ENCODE measurements around the gene GTF2I.
"Not testable (repeated sequence)": the region's sequence is repeated elsewhere in the genome, so short reads cannot be mapped to it uniquely, and the experiment has no call there.

Gene GTF2I

DNA sequence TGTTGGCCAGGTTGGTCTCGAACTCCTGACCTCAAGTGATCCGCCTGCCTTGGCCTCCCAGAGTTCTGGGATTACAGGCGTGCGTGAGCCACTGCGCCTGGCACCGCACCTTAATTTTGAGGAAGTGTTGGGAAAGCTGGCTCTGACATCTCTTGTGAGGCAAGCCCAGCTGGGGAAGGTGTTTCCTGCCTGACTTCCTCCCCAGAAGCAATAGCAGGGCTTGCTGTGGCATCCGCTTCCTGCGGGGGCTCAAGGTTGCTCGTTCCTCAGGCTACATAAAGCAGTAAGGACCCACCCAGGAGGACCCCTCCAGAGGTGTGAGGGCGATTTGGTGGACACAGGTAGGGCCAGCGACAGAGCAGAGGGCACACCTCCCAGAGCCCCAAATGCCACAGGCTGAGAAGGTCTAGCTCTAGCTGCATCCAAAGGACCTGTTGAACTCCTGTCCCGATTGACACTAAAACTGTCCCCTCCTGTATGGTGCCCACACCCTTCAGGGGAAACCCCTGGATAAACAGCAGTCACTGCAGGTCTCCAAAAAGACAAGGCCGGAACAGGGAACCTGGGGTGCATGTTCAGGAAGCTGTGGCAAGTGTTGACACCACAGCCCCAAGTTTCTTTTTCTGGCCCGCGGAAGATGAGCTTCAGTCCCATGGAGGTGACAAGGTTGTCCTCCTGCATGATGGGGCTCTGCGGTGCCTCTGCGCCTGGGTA, 107.8 kb downstream of the GTF2I start:
- not testable (repeated sequence) for H3K27ac Mint-ChIP-seq; H3K27me3 Mint-ChIP-seq (ENCODE audit: low read depth); H3K4me1 Mint-ChIP-seq; H3K4me3 Mint-ChIP-seq; H3K36me3 Mint-ChIP-seq (ENCODE audit: low read depth); H3K9me3 Mint-ChIP-seq

DNA sequence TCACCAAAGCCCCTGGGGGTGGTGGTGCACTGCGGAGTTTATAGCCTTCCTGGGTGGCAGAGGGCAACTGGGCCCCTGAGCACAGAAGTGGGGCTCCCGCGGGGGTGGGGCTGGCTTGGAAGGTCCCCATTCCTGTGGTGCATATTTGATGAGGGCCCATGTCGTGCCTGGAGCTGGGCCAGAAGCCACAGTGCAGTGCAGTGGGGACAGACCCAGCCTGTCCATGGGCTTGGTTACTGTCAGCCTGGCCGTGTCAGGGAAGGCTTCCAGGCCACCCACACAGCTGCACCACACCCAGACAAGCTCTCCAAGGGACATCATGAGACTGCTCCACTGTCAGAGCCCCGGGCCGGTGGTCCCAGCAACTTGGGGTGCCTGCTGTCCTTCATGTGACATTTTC, 109.0 kb downstream of the GTF2I start:
- not testable (repeated sequence) for H3K9me3 Mint-ChIP-seq; H3K27me3 Mint-ChIP-seq (ENCODE audit: low read depth); H3K36me3 Mint-ChIP-seq (ENCODE audit: low read depth); H3K4me3 Mint-ChIP-seq; H3K4me1 Mint-ChIP-seq; H3K27ac Mint-ChIP-seq

DNA sequence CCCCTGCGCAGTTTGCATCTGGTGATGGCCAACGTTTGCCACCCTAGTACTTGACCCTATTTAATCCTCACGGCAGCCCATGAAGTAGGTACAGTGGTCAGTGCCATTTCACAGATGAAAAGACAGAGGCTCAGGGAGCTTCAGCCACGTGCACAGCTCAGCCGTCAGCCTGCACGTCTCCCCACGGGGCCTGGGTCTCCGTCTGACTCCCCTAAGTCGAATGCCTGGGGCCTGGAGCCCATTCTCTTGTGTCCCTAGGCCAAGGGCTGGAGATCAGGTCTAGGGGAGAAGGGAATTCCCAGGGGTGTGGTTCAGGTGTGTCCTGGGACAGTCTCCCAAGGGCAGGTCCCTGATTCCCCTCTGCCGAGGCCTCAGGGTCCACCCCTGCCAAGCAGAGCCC, 109.5 kb downstream of the GTF2I start:
- H3K9me3 Mint-ChIP-seq; H3K36me3 Mint-ChIP-seq (ENCODE audit: low read depth); H3K27ac Mint-ChIP-seq; H3K27me3 Mint-ChIP-seq (ENCODE audit: low read depth); H3K4me3 Mint-ChIP-seq; H3K4me1 Mint-ChIP-seq: not testable (repeated sequence)

DNA sequence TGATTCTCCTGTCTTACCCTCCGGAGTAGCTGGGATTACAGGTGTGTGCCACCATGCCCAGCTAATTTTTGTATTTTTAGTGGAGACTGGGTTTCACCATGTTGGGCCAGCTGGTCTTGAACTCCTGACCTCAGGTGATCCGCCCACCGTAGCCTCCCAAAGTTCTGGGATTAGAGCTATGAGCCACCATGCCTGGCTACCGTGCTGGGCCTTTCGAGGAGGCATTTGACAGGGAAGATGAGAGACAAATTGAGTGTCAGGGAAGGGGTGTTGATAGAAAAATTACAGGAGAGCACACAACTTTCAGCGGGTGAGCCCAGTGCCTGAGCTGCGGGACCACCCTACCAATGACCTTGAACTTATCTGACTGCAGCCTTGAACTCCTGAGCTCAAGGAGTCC, 112.5 kb downstream of the GTF2I start:
- not testable (repeated sequence) for H3K27ac Mint-ChIP-seq; H3K27me3 Mint-ChIP-seq (ENCODE audit: low read depth); H3K4me3 Mint-ChIP-seq; H3K36me3 Mint-ChIP-seq (ENCODE audit: low read depth); H3K9me3 Mint-ChIP-seq; H3K4me1 Mint-ChIP-seq

DNA sequence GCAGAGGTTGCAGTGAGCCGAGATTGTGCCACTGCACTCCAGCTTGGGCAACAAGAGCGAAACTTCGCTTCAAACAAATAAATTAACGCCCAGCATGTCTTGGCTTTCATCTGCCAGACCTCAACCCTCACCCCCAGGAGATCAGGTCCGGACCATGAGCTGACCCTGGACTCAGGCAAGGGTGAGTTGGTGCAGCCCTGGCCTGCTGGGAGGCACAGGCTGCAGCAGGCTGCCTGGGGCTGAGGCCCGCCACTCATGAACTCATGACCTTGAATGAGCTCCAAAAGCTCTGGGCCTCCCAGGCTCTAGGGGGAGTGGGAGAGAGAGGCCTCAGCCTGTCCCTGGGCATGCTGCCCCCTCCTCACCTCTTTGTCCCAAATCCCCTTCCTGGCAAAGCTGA, 114.6 kb downstream of the GTF2I start:
- H3K9me3 Mint-ChIP-seq; H3K27ac Mint-ChIP-seq; H3K4me3 Mint-ChIP-seq; H3K36me3 Mint-ChIP-seq (ENCODE audit: low read depth); H3K4me1 Mint-ChIP-seq; H3K27me3 Mint-ChIP-seq (ENCODE audit: low read depth): not testable (repeated sequence)

DNA sequence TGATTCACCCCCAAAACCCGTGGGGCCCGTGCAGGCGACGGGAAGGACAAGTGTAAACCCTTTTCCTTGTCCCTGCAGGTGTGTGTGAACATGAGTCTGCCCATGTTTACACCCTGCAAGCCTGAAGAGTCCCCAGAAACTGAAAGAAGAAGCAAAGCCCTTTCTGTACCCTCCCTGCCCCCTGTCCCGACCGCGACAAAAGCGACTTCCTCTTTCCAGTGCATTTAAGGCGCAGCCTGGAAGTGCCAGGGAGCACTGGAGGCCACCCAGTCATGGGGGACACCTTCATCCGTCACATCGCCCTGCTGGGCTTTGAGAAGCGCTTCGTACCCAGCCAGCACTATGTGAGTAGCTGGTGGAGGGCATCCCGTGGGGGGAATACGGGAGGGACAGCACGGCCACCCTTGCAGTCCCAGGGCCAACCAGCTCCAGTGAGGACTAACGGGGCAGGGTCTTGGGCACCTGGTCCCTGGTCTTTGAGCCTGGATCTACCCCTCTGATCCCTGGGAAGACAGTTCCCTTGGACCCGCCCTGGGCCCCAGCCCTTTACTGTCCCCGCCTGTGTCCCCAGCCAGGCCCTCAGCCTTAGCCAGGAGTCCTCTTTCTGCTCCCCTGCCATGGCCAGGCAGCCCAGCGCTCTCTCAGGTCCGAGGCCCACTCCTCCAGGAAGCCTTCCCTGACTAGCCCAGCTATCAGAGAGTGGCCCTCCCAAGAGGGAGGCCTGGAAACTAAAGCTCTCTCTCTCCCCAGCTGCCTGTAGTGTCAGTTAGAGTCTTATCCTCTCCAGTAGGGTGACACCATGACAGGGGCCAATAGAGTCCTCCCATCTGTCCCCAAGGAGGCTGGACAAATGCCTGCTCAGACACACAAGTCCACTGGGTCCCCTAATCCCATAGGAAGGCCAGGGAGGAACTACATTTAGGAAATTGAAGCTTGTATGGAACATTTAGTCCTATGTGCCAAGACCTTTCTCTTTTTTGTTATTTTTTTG, 116.5 kb downstream of the GTF2I start, which contains the start of gene NCF1:
NCF1 (plus strand) TSS at position 252 of the 991 bp plus-strand sequence; CDS start at position 273, 21 bp downstream.
- H3K9me3 Mint-ChIP-seq; H3K4me1 Mint-ChIP-seq; H3K27me3 Mint-ChIP-seq (ENCODE audit: low read depth); H3K27ac Mint-ChIP-seq; H3K36me3 Mint-ChIP-seq (ENCODE audit: low read depth); H3K4me3 Mint-ChIP-seq: not testable (repeated sequence)

DNA sequence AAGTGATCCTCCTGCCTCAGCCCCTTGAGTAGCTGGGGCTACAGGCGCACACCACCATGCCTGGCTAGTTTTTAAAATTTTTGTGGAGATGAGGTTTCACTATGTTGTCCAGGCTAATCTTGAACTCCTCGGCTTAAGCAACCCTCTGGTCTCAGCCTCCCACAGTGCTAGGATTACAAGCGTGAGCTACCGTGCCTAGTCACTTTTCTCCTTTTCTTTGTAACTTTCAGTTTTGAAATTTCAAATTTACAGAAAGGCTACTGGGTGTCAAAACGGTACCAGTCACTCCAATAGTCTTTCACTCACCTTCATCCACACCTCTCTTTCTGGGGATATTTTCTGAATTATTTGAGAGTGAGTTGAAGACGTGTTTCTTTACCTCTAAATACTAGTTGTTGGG, 117.6 kb downstream of the GTF2I start:
- not testable (repeated sequence) for H3K36me3 Mint-ChIP-seq (ENCODE audit: low read depth); H3K9me3 Mint-ChIP-seq; H3K4me1 Mint-ChIP-seq; H3K27ac Mint-ChIP-seq; H3K4me3 Mint-ChIP-seq; H3K27me3 Mint-ChIP-seq (ENCODE audit: low read depth)

DNA sequence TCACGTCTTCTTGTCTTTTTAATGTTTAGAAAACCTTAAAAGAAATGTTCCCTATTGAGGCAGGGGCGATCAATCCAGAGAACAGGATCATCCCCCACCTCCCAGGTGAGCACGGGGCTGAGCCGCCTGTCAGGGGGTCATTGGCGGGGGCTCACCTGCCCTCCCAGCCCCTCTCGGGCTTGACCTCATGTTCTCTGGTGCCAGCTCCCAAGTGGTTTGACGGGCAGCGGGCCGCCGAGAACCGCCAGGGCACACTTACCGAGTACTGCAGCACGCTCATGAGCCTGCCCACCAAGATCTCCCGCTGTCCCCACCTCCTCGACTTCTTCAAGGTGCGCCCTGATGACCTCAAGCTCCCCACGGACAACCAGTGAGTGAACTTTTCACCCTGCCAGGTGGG, 121.5 kb downstream of the GTF2I start:
- not testable (repeated sequence) for H3K4me3 Mint-ChIP-seq; H3K4me1 Mint-ChIP-seq; H3K27ac Mint-ChIP-seq; H3K27me3 Mint-ChIP-seq (ENCODE audit: low read depth); H3K9me3 Mint-ChIP-seq; H3K36me3 Mint-ChIP-seq (ENCODE audit: low read depth)

DNA sequence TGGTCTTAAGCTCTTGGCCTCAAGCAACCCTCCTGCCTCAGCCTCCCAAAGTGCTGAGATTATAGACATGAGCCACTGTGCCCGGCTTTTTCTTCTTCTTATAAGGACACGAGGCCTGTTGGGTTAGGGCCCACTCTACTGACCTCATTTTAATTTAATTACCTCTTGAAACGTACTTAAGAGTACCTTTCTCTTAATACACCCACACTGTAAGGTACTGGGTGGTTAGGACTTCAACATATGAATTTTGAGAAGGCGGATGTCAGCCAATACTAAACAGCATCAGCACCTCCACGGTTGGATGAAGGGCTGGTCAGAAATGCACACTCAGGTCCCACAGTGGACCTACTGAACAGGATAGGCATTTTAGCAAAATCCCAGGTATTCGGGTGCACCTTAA, 124.2 kb downstream of the GTF2I start:
- not testable (repeated sequence) for H3K9me3 Mint-ChIP-seq; H3K4me1 Mint-ChIP-seq; H3K27ac Mint-ChIP-seq; H3K36me3 Mint-ChIP-seq (ENCODE audit: low read depth); H3K4me3 Mint-ChIP-seq; H3K27me3 Mint-ChIP-seq (ENCODE audit: low read depth)

DNA sequence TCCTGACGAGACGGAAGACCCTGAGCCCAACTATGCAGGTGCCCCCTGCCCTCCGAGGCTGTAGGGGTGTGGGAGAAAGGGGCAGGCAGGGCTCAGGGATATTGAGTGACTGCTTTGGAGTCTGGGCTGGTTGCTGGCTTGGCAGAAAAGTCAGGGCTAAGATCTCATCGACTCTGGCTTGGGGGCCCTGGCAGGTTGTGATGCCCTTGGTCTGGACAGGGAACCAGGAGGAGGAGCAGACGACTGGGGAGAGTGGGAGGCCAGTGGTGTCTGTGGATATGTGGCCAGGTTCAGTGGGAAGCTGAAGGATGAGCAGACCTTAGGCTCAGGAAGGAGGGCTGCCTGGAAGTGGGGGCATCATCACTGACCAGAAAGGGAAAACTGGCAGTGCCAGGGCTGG, 126.1 kb downstream of the GTF2I start:
- H3K27me3 Mint-ChIP-seq (ENCODE audit: low read depth); H3K9me3 Mint-ChIP-seq; H3K4me1 Mint-ChIP-seq: not testable (repeated sequence)

DNA sequence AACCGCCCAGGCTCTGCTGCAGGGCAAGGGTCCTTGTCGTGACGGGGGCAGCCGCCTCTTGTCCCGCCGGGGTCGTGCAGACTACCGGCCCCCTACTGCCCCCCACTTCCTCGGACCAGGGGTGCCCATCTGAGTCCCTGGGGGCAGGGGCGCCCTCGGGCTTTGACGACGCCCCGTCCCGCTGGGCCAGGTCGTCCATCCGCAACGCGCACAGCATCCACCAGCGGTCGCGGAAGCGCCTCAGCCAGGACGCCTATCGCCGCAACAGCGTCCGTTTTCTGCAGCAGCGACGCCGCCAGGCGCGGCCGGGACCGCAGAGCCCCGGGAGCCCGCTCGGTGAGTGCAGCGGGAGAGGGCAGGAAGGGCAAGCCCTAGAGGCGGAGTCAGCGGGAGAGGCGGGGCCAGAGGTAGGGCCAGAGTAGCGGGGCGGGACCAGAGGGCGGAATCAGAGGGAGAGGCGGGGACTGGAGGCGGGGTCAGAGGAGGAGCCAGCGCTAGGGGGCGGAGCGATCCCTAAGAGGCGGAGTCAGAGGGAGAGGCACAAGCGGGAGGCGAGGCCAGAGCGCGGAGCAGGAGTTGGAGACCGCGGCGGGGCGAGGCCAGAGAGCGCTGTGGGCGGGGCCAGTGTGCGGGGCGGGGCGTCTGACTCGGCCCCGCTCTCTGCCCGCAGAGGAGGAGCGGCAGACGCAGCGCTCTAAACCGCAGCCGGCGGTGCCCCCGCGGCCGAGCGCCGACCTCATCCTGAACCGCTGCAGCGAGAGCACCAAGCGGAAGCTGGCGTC, 131.0 kb downstream of the GTF2I start:
- H3K27ac Mint-ChIP-seq; H3K9me3 Mint-ChIP-seq; H3K36me3 Mint-ChIP-seq (ENCODE audit: low read depth); H3K4me1 Mint-ChIP-seq; H3K27me3 Mint-ChIP-seq (ENCODE audit: low read depth): not testable (repeated sequence)
- peak overlapping the region; percentile 55 to 69 (median 63) for H3K4me3 Mint-ChIP-seq

More for the DNA sequence above, 126.1 kb downstream of the GTF2I start:
- not testable (repeated sequence) for H3K27ac Mint-ChIP-seq; H3K4me3 Mint-ChIP-seq; H3K36me3 Mint-ChIP-seq (ENCODE audit: low read depth)

DNA sequence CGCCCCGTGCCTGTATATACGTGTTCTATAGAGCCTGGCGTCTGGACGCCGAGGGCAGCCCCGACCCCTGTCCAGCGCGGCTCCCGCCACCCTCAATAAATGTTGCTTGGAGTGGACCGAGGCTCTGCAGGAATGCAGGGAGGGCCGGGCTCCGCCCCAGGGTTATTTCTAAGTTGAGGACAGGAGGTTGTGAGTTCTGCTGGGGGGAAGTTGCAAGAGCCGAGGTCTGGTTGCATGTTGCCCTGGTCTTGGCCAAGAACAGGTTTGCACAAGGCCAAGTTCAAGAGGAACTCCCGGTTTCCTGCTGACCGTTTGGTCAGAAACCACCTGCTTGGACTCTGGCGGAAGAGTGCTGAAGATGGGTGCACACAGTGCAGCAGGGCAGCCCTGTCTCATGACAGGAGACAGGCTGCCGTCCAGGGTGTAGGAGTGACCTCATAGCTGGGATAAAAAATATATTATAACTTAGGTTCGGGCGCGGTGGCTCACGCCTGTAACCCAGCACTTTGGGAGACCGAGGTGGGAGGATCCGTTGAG, 131.8 kb downstream of the GTF2I start:
- not testable (repeated sequence) for H3K27ac Mint-ChIP-seq

DNA sequence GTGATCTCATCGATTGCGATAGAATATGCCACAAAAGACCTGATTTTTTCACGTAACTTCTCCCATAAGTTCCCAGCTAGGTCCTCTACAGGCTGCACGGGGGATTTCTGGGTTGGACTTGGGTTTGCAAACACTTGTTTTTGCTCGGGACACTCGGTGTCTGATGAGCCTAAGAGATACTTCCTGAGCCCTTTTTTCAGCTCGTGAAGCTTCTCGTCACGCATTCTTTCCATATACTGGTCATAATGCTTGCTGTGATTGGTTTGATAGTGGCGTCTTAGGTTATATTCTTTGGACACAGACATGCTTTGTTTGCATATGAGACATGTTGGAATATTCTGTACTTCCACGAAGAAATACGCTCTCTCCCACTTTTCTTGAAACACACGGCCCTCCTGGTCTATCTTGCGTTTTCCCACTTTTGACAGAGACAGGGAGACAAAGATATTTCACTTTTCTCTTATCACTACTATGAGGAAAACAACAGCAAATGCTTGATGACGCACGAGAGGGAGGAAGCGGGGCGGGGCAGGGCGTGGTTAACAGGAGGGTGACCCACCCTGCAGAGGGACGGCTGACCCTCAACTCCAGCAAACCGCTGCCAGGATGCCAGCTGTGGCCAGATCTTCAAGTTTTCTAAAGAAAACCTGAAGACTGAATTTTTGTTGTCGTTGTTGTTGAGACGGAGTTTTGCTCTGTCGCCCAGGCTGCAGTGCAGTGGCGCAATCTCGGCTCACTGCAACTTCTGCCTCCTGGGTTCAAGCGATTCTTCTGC, 140.5 kb downstream of the GTF2I start:
- not testable (repeated sequence) for H3K4me3 Mint-ChIP-seq; H3K27me3 Mint-ChIP-seq (ENCODE audit: low read depth); H3K27ac Mint-ChIP-seq; H3K9me3 Mint-ChIP-seq; H3K4me1 Mint-ChIP-seq; H3K36me3 Mint-ChIP-seq (ENCODE audit: low read depth)

More for the DNA sequence above, 131.8 kb downstream of the GTF2I start:
- not testable (repeated sequence) for H3K4me1 Mint-ChIP-seq; H3K36me3 Mint-ChIP-seq (ENCODE audit: low read depth); H3K27me3 Mint-ChIP-seq (ENCODE audit: low read depth); H3K4me3 Mint-ChIP-seq; H3K9me3 Mint-ChIP-seq

DNA sequence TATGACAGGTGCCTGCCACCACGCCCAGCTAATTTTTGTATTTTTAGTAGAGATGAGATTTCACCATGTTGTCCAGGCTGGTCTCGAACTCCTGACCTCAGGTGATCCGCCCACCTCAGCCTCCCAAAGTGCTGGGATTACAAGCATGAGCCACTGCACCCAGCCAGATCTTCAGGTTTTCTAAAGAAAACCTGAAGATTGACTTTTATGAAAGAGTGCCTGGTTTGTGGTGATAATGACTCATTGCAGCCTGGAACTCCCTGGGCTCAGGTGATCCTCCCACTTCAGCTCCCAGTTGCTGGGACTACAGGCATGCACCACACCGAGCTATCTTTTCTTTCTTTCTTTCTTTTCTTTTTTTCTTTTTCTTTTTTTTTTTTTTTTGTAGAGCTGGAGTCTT, 141.1 kb downstream of the GTF2I start:
- H3K9me3 Mint-ChIP-seq; H3K4me3 Mint-ChIP-seq; H3K27ac Mint-ChIP-seq; H3K4me1 Mint-ChIP-seq; H3K27me3 Mint-ChIP-seq (ENCODE audit: low read depth); H3K36me3 Mint-ChIP-seq (ENCODE audit: low read depth): not testable (repeated sequence)
